Measurements from ENCODE around the gene RUNX1. TPM values are rescaled to one million over a fixed set of nuclear protein-coding genes. Genes with fewer than 3 reads are reported as not detected.

The RUNX1 gene
- total RNA-seq, 1 experiment from 2014 or later: 0.52 TPM

- Histone ChIP-seq H3K27ac (ENCODE audit: low read depth, low read length, poor library complexity, severe bottlenecking) (no peak overlapping the region), H3K4me1 (ENCODE audit: insufficient read depth, low read length, poor library complexity, severe bottlenecking) (no peaks in the 10 kb centered on the region), H3K4me3 (ENCODE audit: low read depth, low read length, poor library complexity, severe bottlenecking) (no peak overlapping the region), H3K9me3 (ENCODE audit: low read depth, low read length, poor library complexity, severe bottlenecking) (no peaks in the 10 kb centered on the region), H3K27me3 (replicated peaks; ENCODE audit: insufficient read depth, low read depth, low read length, poor library complexity) (peaks cover 8% of the 10 kb centered on the region), H3K36me3 (ENCODE audit: insufficient read depth, low read length, poor library complexity, severe bottlenecking) (no peaks in the 10 kb centered on the region)
- POLR2A ChIA-PET (ENCODE audit: low non-redundant PET): no interaction called here
- intact Hi-C loops (cut with micrococcal nuclease; ENCODE audit: unreplicated experiment): no loop called here
- TF ChIP-seq EZH2 (IDR thresholded peaks at IDR 0.05; ENCODE audit: borderline replicate concordance, low read depth, low read length, poor library complexity, severe bottlenecking) (no peak), CTCF (conservative IDR thresholded peaks at IDR 0.05; ENCODE audit: low read depth, low read length) (no peak)
- no TSS peak for BruUV-seq (replicated peaks)
- CTCF ChIA-PET: no interaction called here
- no peak for DNase-seq (ENCODE audit: low spot score)
Measured at GRCh38 chr21:34925597-34925996, 123.5 kb downstream of the RUNX1 start.

- Histone ChIP-seq H3K36me3 (ENCODE audit: insufficient read depth, low read length, poor library complexity, severe bottlenecking) (no peaks in the 10 kb centered on the region), H3K9me3 (ENCODE audit: low read depth, low read length, poor library complexity, severe bottlenecking) (no peaks in the 10 kb centered on the region), H3K4me1 (ENCODE audit: insufficient read depth, low read length, poor library complexity, severe bottlenecking) (no peaks in the 10 kb centered on the region), H3K27me3 (replicated peaks; ENCODE audit: insufficient read depth, low read depth, low read length, poor library complexity) (peaks cover 8% of the 10 kb centered on the region), H3K4me3 (ENCODE audit: low read depth, low read length, poor library complexity, severe bottlenecking) (no peak overlapping the region), H3K27ac (ENCODE audit: low read depth, low read length, poor library complexity, severe bottlenecking) (no peak overlapping the region)
- DNase-seq (ENCODE audit: low spot score): no peak
- no TSS peak for BruUV-seq (replicated peaks)
- intact Hi-C loops (cut with micrococcal nuclease; ENCODE audit: unreplicated experiment): no loop called here
- TF ChIP-seq EZH2 (IDR thresholded peaks at IDR 0.05; ENCODE audit: borderline replicate concordance, low read depth, low read length, poor library complexity, severe bottlenecking) (no peak), CTCF (conservative IDR thresholded peaks at IDR 0.05; ENCODE audit: low read depth, low read length) (no peak)
- CTCF ChIA-PET: no interaction called here
- POLR2A ChIA-PET (ENCODE audit: low non-redundant PET): no interaction called here
Measured at GRCh38 chr21:34924771-34925419, 124.2 kb downstream of the RUNX1 start.

- no peak overlapping the region for H3K27ac ChIP-seq (ENCODE audit: low read depth, low read length, poor library complexity, severe bottlenecking)
- no peaks in the 10 kb centered on the region for H3K36me3 ChIP-seq (ENCODE audit: insufficient read depth, low read length, poor library complexity, severe bottlenecking)
- H3K27me3 ChIP-seq (replicated peaks; ENCODE audit: insufficient read depth, low read depth, low read length, poor library complexity): peaks cover 13% of the 10 kb centered on the region
- TF ChIP-seq CTCF (conservative IDR thresholded peaks at IDR 0.05; ENCODE audit: low read depth, low read length) (no peak), EZH2 (IDR thresholded peaks at IDR 0.05; ENCODE audit: borderline replicate concordance, low read depth, low read length, poor library complexity, severe bottlenecking) (no peak)
- BruUV-seq (replicated peaks): no TSS peak
- no peaks in the 10 kb centered on the region for H3K4me1 ChIP-seq (ENCODE audit: insufficient read depth, low read length, poor library complexity, severe bottlenecking)
- no peak overlapping the region for H3K4me3 ChIP-seq (ENCODE audit: low read depth, low read length, poor library complexity, severe bottlenecking)
- no peaks in the 10 kb centered on the region for H3K9me3 ChIP-seq (ENCODE audit: low read depth, low read length, poor library complexity, severe bottlenecking)
- ChIA-PET CTCF (no interaction called here), POLR2A (ENCODE audit: low non-redundant PET) (no interaction called here)
- no peak for DNase-seq (ENCODE audit: low spot score)
- intact Hi-C loops (cut with micrococcal nuclease; ENCODE audit: unreplicated experiment): no loop called here
Measured at GRCh38 chr21:34924194-34924593, 124.9 kb downstream of the RUNX1 start.

Measured in A673 (cell line).